Astrocyte (in vitro differentiated cells and primary cell): ENCODE measurements around the gene OR51B6. TPM values are rescaled to one million over a fixed set of nuclear protein-coding genes. Genes with fewer than 3 reads are reported as not detected.
A peak's percentile ranks its signal among the peaks of the same experiment; 100 is the strongest.

ENCODE experiments used
- DNase-seq: peaks from one replicate; pipeline ENCODE4 v3.0.0-alpha.2; 2010; ENCODE audit warnings: low read depth
- FAIRE-seq: peaks from 2 replicates; lab custom pipeline; 2011; peaks lifted over from hg19 to GRCh38; lab: Jason Lieb, UNC
- H2AFZ ChIP-seq: 2 replicates; pipeline ENCODE4 v1.6.0; 2012; ENCODE audit warnings: low read depth, low read length, inconsistent platforms
- H3K27ac ChIP-seq: 2 replicates; pipeline ENCODE4 v1.5.1; 2011; ENCODE audit warnings: low read depth, low read length, inconsistent platforms
- H3K27me3 ChIP-seq: 2 replicates; pipeline ENCODE4 v1.6.0; 2011; ENCODE audit warnings: low read length, inconsistent platforms; ENCODE audit not compliant: insufficient read depth
- H3K36me3 ChIP-seq: 2 replicates; pipeline ENCODE4 v1.5.1; 2011; ENCODE audit warnings: low read length, inconsistent platforms; ENCODE audit not compliant: insufficient read depth
- H3K4me1 ChIP-seq: 2 replicates; pipeline ENCODE4 v1.5.1; 2011; ENCODE audit warnings: low read length, inconsistent platforms; ENCODE audit not compliant: insufficient read depth
- H3K4me2 ChIP-seq: 2 replicates; pipeline ENCODE4 v1.6.0; 2012; ENCODE audit warnings: low read length, inconsistent platforms
- H3K4me3 ChIP-seq: 2 replicates; pipeline ENCODE4 v1.5.1; 2011; ENCODE audit warnings: low read depth, mild to moderate bottlenecking, low read length, inconsistent platforms; ENCODE audit not compliant: insufficient read depth
- H3K79me2 ChIP-seq: 2 replicates; pipeline ENCODE4 v1.6.0; 2012; ENCODE audit warnings: mild to moderate bottlenecking, low read length, inconsistent platforms; ENCODE audit not compliant: insufficient read depth
- H3K9ac ChIP-seq: 2 replicates; pipeline ENCODE4 v1.6.0; 2012; ENCODE audit warnings: mild to moderate bottlenecking, low read length, inconsistent platforms
- H3K9me3 ChIP-seq: 2 replicates; pipeline ENCODE4 v1.5.1; 2012; ENCODE audit warnings: low read depth, mild to moderate bottlenecking, low read length, inconsistent platforms; ENCODE audit not compliant: insufficient read depth
- H4K20me1 ChIP-seq: 2 replicates; pipeline ENCODE4 v1.6.0; 2012; ENCODE audit warnings: low read length, inconsistent platforms; ENCODE audit not compliant: insufficient read depth
- H3K27ac Mint-ChIP-seq: one replicate; pipeline ENCODE4 v1.8.0; 2021; ENCODE audit warnings: mild to moderate bottlenecking, mixed read lengths; ENCODE audit not compliant: unreplicated experiment
- H3K27me3 Mint-ChIP-seq: one replicate; pipeline ENCODE4 v1.8.0; 2021; ENCODE audit warnings: low read depth, mixed read lengths; ENCODE audit not compliant: unreplicated experiment
- H3K36me3 Mint-ChIP-seq: one replicate; pipeline ENCODE4 v1.8.0; 2021; ENCODE audit warnings: low read depth, mixed read lengths; ENCODE audit not compliant: unreplicated experiment
- H3K4me1 Mint-ChIP-seq: one replicate; pipeline ENCODE4 v1.8.0; 2021; ENCODE audit warnings: low read depth, mixed read lengths; ENCODE audit not compliant: unreplicated experiment
- H3K4me3 Mint-ChIP-seq: one replicate; pipeline ENCODE4 v1.8.0; 2021; ENCODE audit warnings: mild to moderate bottlenecking, moderate library complexity, mixed read lengths; ENCODE audit not compliant: unreplicated experiment
- H3K9me3 Mint-ChIP-seq: one replicate; pipeline ENCODE4 v1.8.0; 2021; ENCODE audit warnings: mild to moderate bottlenecking, mixed read lengths; ENCODE audit not compliant: unreplicated experiment
- EZH2 ChIP-seq: IDR thresholded peaks from 2 replicates; pipeline ENCODE4 v1.6.1; 2012; ENCODE audit warnings: mild to moderate bottlenecking, low read length, inconsistent platforms; ENCODE audit not compliant: insufficient read depth
- total RNA-seq: library from RNA; stranded (reverse); gene quantifications from 2 replicates; pipeline ENCODE4 v1.2.1, GENCODE V29; 2021
- TF ChIP-seq, protein P1 (sequence below): IDR thresholded peaks from 2 replicates; pipeline ENCODE4 v1.5.1; 2011; ENCODE audit warnings: low read depth, mild to moderate bottlenecking, inconsistent platforms, low read length, moderate library complexity; ENCODE audit not compliant: insufficient read depth

Gene OR51B6
- total RNA-seq, 1 donor from 2014 or later = not detected

DNA sequence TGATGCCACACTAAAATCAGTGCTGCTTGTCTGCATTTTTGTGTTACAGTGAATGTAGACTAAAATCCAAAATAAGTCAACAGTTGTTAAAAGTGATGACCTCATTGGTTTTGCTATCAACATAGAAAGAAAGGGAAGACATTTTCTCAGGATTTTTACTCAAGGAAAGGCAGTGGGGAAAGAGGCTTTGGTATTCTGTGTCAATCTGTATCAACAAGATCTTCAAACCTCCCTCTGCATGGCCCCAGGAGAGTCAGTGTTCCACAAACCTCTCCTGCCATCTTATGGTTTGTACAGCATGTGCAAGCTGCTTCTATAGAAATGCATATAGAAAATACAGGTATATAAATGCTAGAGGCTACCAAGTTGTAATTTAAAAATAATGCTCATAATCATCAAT lies 18.5 kb downstream of the OR51B6 start:
- peak; percentile 23 for FAIRE-seq
- Histone ChIP-seq H3K27me3 (no peaks in the 10 kb centered on the region), H3K4me1 (peaks cover 28% of the 10 kb centered on the region), H4K20me1 (no peaks in the 10 kb centered on the region), H3K27ac (no peak overlapping the region), H3K4me3 (no peak overlapping the region), H3K79me2 (no peaks in the 10 kb centered on the region), H2AFZ (no peak overlapping the region), H3K9ac (no peak overlapping the region), H3K4me2 (no peak overlapping the region), H3K9me3 (no peaks in the 10 kb centered on the region), H3K36me3 (no peaks in the 10 kb centered on the region)
- H3K9me3 Mint-ChIP-seq = no peaks in the 10 kb centered on the region
- peaks cover 39% of the 10 kb centered on the region for H3K4me1 Mint-ChIP-seq
- DNase-seq = no peak
- H3K36me3 Mint-ChIP-seq = no peaks in the 10 kb centered on the region
- no peak overlapping the region for H3K4me3 Mint-ChIP-seq
- peak overlapping the region; percentile 13 for H3K27ac Mint-ChIP-seq
- no peaks in the 10 kb centered on the region for H3K27me3 Mint-ChIP-seq
- TF ChIP-seq, protein P1, sequence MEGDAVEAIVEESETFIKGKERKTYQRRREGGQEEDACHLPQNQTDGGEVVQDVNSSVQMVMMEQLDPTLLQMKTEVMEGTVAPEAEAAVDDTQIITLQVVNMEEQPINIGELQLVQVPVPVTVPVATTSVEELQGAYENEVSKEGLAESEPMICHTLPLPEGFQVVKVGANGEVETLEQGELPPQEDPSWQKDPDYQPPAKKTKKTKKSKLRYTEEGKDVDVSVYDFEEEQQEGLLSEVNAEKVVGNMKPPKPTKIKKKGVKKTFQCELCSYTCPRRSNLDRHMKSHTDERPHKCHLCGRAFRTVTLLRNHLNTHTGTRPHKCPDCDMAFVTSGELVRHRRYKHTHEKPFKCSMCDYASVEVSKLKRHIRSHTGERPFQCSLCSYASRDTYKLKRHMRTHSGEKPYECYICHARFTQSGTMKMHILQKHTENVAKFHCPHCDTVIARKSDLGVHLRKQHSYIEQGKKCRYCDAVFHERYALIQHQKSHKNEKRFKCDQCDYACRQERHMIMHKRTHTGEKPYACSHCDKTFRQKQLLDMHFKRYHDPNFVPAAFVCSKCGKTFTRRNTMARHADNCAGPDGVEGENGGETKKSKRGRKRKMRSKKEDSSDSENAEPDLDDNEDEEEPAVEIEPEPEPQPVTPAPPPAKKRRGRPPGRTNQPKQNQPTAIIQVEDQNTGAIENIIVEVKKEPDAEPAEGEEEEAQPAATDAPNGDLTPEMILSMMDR = peak; percentile 68
- TF ChIP-seq EZH2 = no peak

DNA sequence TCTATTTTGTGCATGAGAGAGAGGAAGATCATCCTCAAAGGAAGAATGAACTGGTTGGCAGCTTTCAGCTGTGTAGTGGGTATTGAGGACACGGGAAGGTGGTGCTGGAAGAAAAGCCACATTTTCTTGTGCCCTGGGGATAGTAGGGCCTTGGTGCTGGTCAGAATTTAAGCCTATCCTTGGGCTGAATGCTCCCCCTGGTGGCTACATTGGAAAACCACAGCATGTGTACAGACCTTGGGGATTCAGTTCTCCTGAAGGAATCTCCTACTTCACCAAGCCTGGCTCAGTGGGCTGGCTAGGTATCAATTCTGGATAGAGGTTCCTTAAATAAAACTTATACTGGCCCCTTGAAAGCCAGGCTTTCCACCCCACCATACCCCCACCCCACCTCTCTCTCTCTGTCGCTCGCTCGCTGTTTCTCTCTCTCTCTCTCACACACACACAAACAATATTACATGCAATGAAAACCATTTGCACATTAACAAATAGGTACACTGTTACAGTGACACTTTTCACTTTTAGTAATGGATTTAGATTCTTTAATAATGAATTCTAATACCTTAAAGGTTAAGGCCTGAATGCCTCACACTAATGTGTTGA lies 29.5 kb downstream of the OR51B6 start:
- H3K27me3 Mint-ChIP-seq = no peaks in the 10 kb centered on the region
- FAIRE-seq (peak; percentile 64), DNase-seq (peak; percentile 28)
- no peaks in the 10 kb centered on the region for H3K27me3 ChIP-seq
- no peak overlapping the region for H3K4me3 Mint-ChIP-seq
- no peaks in the 10 kb centered on the region for H3K9me3 Mint-ChIP-seq
- no peaks in the 10 kb centered on the region for H3K36me3 Mint-ChIP-seq
- H3K4me1 Mint-ChIP-seq = no peaks in the 10 kb centered on the region
- no peak overlapping the region for H2AFZ ChIP-seq
- no peaks in the 10 kb centered on the region for H3K79me2 ChIP-seq
- H3K27ac Mint-ChIP-seq = peak overlapping the region; percentile 23
- H3K4me1 ChIP-seq = no peaks in the 10 kb centered on the region
- no peak overlapping the region for H3K9ac ChIP-seq
- H3K36me3 ChIP-seq = no peaks in the 10 kb centered on the region
- no peaks in the 10 kb centered on the region for H3K9me3 ChIP-seq
- H3K27ac ChIP-seq = no peak overlapping the region
- H4K20me1 ChIP-seq = no peaks in the 10 kb centered on the region
- H3K4me2 ChIP-seq = no peak overlapping the region
- TF ChIP-seq, protein P1 = peak; percentile 75
- TF ChIP-seq EZH2 = no peak
- H3K4me3 ChIP-seq = no peak overlapping the region

DNA sequence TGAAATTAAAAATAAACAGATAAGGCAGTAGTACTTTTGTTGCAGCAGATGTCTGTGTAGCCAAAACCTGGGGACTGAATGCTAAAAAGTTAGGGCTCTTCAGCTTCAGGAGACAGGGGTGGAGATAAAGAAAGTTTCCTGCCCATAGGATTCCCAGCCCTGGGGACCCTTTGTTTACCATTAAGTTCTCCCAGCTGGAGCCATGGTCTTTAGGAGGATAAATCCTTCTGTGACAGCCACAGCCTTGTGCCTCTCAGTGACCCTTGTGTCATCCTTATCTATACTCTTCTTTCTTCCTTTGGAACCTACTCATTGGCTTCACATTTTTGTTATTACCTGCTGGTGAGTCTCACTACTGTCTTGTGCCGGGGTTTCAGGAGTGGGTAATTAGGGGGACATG lies 32.3 kb downstream of the OR51B6 start, which contains the start of gene OR51M1:
OR51M1 (plus strand) TSS at position 237 of the 400 bp plus-strand sequence. CDS start 5,587 bp downstream, outside the sequence.
- TF ChIP-seq, protein P1 = no peak
- no peak for TF ChIP-seq EZH2
- no peak within 1 kb of the TSS for H3K4me2 ChIP-seq
- FAIRE-seq (no peak), DNase-seq (no peak)
- no peaks in the 10 kb centered on the region for H4K20me1 ChIP-seq
- no peak within 1 kb of the TSS for H3K27ac Mint-ChIP-seq
- H3K27me3 ChIP-seq = no peaks in the 10 kb centered on the region
- H3K4me3 ChIP-seq = no peak within 1 kb of the TSS
- H3K9me3 ChIP-seq = no peaks in the 10 kb centered on the region
- H3K36me3 Mint-ChIP-seq = no peaks in the 10 kb centered on the region
- no peaks in the 10 kb centered on the region for H3K79me2 ChIP-seq
- H3K27ac ChIP-seq = no peak within 1 kb of the TSS
- H3K9ac ChIP-seq = no peak within 1 kb of the TSS
- H3K27me3 Mint-ChIP-seq = no peaks in the 10 kb centered on the region
- H2AFZ ChIP-seq = no peak within 1 kb of the TSS
- no peaks in the 10 kb centered on the region for H3K4me1 ChIP-seq
- H3K9me3 Mint-ChIP-seq = no peaks in the 10 kb centered on the region
- H3K4me1 Mint-ChIP-seq = no peaks in the 10 kb centered on the region
- H3K36me3 ChIP-seq = no peaks in the 10 kb centered on the region
- no peak within 1 kb of the TSS for H3K4me3 Mint-ChIP-seq
